Ectodermal cell (in vitro differentiated cells): Measurements from ENCODE around the gene CRYZ.
"Not testable (repeated sequence)": the region's sequence is repeated elsewhere in the genome, so short reads cannot be mapped to it uniquely, and the experiment has no call there.

Experiments
- H3K27ac ChIP-seq: 2 replicates; pipeline ENCODE4 v1.7.0; 2013; ENCODE audit warnings: mild to moderate bottlenecking, low read depth, low read length; ENCODE audit not compliant: insufficient read depth, poor library complexity, severe bottlenecking
- H3K27me3 ChIP-seq: 2 replicates; pipeline ENCODE4 v1.7.0; 2013; ENCODE audit warnings: mild to moderate bottlenecking, low read length; ENCODE audit not compliant: insufficient read depth, control insufficient read depth, poor library complexity, severe bottlenecking
- H3K36me3 ChIP-seq: one replicate; pipeline ENCODE4 v1.7.0; 2013; ENCODE audit warnings: low read length; ENCODE audit not compliant: control insufficient read depth, insufficient read depth
- H3K4me1 ChIP-seq: one replicate; pipeline ENCODE4 v1.7.0; 2013; ENCODE audit warnings: low read length; ENCODE audit not compliant: control insufficient read depth, insufficient read depth
- H3K4me3 ChIP-seq: 2 replicates; pipeline ENCODE4 v1.7.0; 2013; ENCODE audit warnings: low read depth, low read length, control low read depth; ENCODE audit not compliant: insufficient read depth
- H3K9me3 ChIP-seq: 2 replicates; pipeline ENCODE4 v1.7.0; 2013; ENCODE audit warnings: mild to moderate bottlenecking, low read length, moderate library complexity; ENCODE audit not compliant: control insufficient read depth
- WGBS, 2 experiments: methylation state at CpG; one replicate each; pipeline ENCODE4 v1.1.7; 2013; ENCODE audit warnings: missing lambda C conversion rate in 2 of 2; 5-methylcytosine and 5-hydroxymethylcytosine counted together

Gene CRYZ

DNA sequence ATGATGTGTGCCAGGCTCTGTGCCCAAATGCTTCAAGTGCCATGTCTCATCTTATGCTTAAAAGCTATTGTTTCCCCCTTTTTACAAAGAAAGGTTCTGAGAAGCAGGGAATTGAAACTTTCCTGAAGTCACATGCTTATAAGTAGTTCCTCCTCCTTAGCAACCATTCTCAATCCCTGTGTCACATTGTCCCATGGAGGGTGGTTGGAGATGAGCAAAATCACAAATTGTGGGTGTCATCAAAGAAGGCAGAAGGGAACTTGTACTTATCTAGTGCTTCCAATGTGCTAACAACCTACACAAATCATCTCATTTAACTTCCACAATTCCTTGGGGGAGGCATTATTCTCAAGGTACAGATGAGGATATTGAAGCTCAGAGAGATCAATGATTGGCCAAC lies 49.2 kb downstream of the CRYZ start:
- Histone ChIP-seq H3K27ac (no peak overlapping the region), H3K36me3 (no peaks in the 10 kb centered on the region), H3K27me3 (no peaks in the 10 kb centered on the region), H3K9me3 (no peaks in the 10 kb centered on the region), H3K4me3 (no peak overlapping the region), H3K4me1 (no peaks in the 10 kb centered on the region)

DNA sequence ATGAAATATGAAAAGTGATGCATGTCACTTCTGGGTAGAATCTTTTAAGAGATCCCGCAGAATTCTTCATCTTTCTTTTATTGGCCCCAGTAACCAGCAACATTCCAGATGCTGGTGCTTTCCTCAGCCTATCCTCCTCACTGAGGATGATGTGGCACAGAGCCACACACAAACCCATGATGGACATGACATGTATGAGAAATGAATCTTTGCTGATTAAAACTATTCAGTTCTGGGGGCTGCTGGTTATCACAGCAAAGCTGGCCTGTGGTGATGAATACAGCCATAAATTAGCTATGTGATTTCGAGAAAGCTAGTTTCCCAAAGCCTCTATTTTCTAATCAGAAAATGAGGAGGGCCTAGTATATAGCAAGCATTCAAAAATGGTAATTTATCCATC lies 51.0 kb downstream of the CRYZ start:
- Histone ChIP-seq H3K27ac (no peak overlapping the region), H3K4me1 (no peaks in the 10 kb centered on the region), H3K27me3 (no peaks in the 10 kb centered on the region), H3K4me3 (no peak overlapping the region), H3K36me3 (no peaks in the 10 kb centered on the region), H3K9me3 (no peaks in the 10 kb centered on the region)
- 86 to 95% methylated on average over 2 of the region's 2 CpGs for WGBS, 2 experiments

DNA sequence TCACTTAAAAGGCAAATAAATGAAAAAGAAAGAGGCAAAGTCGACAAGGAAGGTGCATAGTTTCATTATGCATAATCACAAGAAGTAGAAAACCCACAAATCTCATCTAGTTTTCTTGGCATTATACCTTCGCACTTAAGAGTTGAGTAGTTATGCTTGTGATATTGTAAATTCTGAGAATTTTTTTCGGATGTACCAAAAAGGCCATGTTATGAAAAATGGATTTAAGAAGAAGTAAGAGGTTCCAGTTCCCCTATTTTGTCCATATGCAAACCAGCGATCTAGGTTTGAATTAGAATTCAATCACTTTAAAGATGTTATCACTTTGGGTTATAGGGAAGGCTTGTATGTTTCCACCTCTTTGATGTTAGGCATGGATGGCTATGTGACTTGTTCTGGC lies 51.4 kb downstream of the CRYZ start:
- H3K9me3 ChIP-seq = no peaks in the 10 kb centered on the region
- H3K4me3 ChIP-seq = no peak overlapping the region
- no peaks in the 10 kb centered on the region for H3K4me1 ChIP-seq
- 89 to 92% methylated on average over 4 of the region's 4 CpGs for WGBS, 2 experiments
- H3K27ac ChIP-seq = no peak overlapping the region
- H3K27me3 ChIP-seq = no peaks in the 10 kb centered on the region
- H3K36me3 ChIP-seq = no peaks in the 10 kb centered on the region

DNA sequence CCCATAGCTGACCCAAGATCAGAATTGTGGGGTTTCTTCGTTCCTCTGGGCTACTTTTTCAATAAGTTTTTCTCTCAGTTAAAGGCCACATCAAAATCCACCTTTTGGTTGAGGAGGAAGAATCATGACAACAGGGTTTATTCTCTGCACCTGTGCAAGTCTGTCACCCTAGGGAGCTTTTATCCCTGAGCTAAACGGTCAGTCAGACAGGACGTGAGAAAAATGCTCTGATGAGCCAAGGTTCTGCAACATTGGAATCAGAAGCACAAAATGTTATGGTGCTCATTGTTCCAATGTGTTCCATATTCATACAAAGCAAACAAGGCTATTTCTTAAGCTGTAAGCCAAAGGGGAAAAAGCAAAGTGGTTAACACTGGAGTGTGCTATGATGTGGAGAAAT lies 51.8 kb downstream of the CRYZ start:
- Histone ChIP-seq H3K27ac (no peak overlapping the region), H3K9me3 (no peaks in the 10 kb centered on the region), H3K4me3 (no peak overlapping the region), H3K36me3 (no peaks in the 10 kb centered on the region), H3K27me3 (no peaks in the 10 kb centered on the region), H3K4me1 (no peaks in the 10 kb centered on the region)
- 74 to 94% methylated on average over 2 to 3 of the region's 3 CpGs for WGBS, 2 experiments

DNA sequence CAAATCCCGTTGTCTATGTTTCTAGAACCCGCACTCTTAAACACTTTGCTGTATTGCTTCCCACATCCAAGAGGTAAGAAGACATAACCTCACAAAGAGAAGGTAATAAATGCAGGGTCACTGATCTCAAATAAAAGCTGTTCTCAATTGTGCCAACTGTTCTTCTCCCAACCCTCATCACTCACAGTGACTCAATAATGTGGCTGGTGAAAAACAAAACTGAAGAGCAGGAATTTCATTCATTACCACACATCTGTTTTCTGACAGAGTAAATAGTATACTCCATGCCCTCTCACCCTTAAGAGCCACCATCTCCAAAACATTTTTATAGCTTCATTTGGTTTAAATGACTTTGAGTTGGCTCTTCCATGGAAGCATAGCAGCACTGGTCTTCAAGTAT lies 53.0 kb downstream of the CRYZ start:
- no peak overlapping the region for H3K27ac ChIP-seq
- H3K4me1 ChIP-seq = no peaks in the 10 kb centered on the region
- no peaks in the 10 kb centered on the region for H3K36me3 ChIP-seq
- H3K9me3 ChIP-seq = no peaks in the 10 kb centered on the region
- 93 to 100% methylated on average over 2 of the region's 2 CpGs for WGBS, 2 experiments
- H3K27me3 ChIP-seq = no peaks in the 10 kb centered on the region
- no peak overlapping the region for H3K4me3 ChIP-seq

DNA sequence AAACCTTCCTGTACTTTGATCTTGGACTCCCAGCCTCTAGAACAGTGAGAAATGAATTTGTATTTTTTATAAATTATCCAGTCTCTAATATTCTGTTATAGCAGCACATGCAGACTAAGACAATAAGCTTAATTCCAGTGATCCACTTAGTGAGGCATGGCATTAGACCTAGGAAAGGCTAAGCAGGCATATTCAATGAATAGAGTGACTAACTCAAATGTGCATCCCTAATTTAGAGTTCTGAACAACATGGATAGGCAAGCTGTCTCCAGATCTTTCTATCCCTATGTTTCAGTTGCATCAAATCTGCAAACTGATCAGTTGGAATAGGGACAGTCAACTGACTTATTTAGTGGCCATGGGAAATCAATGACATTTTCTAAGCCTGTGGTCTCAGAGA lies 54.9 kb downstream of the CRYZ start:
- H3K27ac ChIP-seq = no peak overlapping the region
- H3K4me3 ChIP-seq = no peak overlapping the region
- no peaks in the 10 kb centered on the region for H3K36me3 ChIP-seq
- no peaks in the 10 kb centered on the region for H3K9me3 ChIP-seq
- H3K4me1 ChIP-seq = no peaks in the 10 kb centered on the region
- H3K27me3 ChIP-seq = peaks cover 11% of the 10 kb centered on the region

DNA sequence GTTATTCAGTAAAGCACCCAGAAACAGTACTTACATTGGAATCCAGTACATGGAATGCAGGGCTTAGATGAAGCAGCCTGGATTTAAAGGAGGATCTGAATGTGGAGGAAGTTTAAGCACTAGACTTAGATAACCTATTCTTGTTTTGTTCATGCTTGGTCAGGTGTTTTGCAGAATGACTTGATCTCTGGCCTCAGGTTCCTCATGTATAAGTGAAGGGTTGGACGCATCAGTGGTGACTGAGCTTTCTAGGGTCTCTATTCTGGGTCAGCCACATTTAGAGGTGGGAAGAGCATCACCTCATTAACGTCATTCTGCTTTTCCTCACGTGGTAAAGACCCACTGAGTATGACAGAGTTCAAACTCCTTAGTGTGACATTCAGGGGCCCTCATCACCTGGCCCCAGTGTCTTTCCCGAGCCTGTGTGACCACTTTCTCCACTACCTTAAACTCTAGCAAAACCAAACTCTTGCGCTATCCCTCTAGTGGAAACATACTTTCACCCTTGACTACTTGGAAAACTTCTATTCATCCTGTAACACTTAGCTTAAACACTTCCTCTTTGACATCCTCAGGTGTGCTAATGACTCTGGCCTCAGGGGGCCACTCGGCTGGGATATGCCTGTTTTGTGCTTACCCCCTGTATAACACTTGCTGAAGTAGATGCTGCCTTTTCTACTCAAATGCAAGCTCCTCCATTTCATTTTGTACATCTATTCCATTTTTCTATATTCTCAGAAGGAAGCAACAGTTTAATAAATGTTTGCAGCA lies 58.4 kb downstream of the CRYZ start:
- 64 to 65% methylated on average over 6 of the region's 6 CpGs for WGBS, 2 experiments
- Histone ChIP-seq H3K36me3 (no peaks in the 10 kb centered on the region), H3K9me3 (peaks cover 3% of the 10 kb centered on the region), H3K27me3 (peaks cover 11% of the 10 kb centered on the region), H3K4me1 (no peaks in the 10 kb centered on the region), H3K4me3 (no peak overlapping the region), H3K27ac (no peak overlapping the region)

DNA sequence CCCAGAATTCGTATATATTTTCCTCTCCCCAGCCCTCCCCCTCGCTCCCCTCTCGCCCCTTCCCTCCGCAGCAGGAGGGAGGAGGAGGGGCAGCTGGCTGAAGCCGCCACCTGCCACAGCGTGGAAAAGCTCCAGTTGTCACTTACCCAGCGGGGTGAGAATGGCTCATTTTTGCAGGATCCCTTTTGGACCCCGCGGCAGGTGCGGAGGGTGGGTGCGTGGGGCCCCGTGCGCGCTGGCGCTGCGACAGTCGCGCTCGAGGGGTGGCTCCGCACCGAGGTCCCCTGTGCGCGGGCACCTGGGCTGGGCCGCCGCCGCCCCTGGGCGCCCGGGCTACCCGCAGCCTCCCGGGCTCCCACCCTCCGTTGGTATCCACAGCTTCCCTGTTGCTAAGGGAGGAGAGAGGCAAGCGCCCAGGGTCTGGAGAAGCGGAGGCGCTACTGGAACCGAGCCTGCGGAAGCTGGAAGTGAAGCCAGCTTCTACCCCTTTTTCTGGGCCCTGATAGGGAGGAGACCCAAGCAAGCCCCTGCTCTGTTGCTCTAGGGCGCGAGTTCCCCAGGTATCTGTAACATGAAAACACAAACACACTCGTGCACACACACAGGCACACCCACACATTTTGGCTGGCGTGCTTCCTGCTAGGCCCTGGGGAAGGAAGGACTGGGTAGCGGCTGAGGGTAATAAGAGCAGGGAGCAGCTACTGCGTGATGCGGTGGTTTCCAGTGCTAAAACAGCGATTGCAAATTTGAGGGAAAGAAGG lies 59.3 kb downstream of the CRYZ start, which contains the start of gene ERICH3:
Gene ERICH3, minus strand, starts transcription at position 442 of the 761 bp plus-strand sequence. Its CDS starts 273 bp downstream, at position 169.
- peak within 1 kb of the TSS; percentile 42 for H3K4me3 ChIP-seq
- H3K27ac ChIP-seq = no peak within 1 kb of the TSS
- H3K4me1 ChIP-seq = no peaks in the 10 kb centered on the region
- peaks cover 11% of the 10 kb centered on the region for H3K27me3 ChIP-seq
- no peaks in the 10 kb centered on the region for H3K36me3 ChIP-seq
- peaks cover 3% of the 10 kb centered on the region for H3K9me3 ChIP-seq
- WGBS, 2 experiments = 21 to 22% methylated on average over 44 of the region's 44 CpGs

DNA sequence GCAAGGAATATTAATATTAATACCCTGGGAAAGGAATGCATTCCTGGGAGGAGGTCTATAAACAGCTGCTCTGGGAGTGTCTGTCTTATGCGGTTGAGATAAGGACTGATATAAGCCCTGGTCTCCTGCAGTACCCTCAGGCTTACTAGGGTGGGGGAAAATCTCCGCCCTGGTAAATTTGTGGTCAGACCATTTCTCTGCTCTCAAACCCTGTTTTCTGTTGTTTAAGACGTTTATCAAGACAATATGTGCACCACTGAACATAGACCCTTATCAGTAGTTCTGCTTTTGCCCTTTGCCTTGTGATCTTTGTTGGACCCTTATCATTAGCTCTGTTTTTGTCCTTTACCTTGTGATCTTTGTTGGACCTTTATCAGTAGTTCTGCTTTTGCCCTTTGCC lies 62.0 kb downstream of the CRYZ start:
- H3K36me3 ChIP-seq, H3K27ac ChIP-seq, H3K4me3 ChIP-seq, H3K9me3 ChIP-seq, H3K4me1 ChIP-seq: not testable (repeated sequence)
- 96% methylated on average over 3 of the region's 3 CpGs for WGBS, 2 experiments
- peaks cover 11% of the 10 kb centered on the region for H3K27me3 ChIP-seq
